Breast epithelium (tissue), 4 donors: ENCODE measurements around the gene SLC4A9. TPM values are rescaled to one million over a fixed set of nuclear protein-coding genes. Genes with fewer than 3 reads are reported as not detected.

Experiments used
- DNase-seq, 2 donors: peaks; one replicate each; pipeline ENCODE4 v3.0.0-alpha.2; 2019; ENCODE audit warnings: low spot score in 2 of 2
- H3K27ac ChIP-seq, 2 donors: fragments of 200-600 bp; sonication (generic) in 1 of 2; one replicate each; pipeline ENCODE4 v1.5.1; 2016 to 2019; ENCODE audit warnings: mild to moderate bottlenecking in 1 of 2
- H3K27me3 ChIP-seq, 2 donors: fragments of 200-600 bp; sonication (generic) in 1 of 2; one replicate each; pipeline versions ENCODE4 v1.5.1 to v1.6.0; 2017 to 2019; ENCODE audit warnings: control low read depth in 1 of 2, mild to moderate bottlenecking in 1 of 2
- H3K36me3 ChIP-seq: fragments of 200-600 bp; one replicate; pipeline ENCODE4 v1.5.1; 2019
- H3K4me1 ChIP-seq, 2 donors: fragments of 200-600 bp; sonication (generic); one replicate each; pipeline ENCODE4 v1.5.1; 2016 to 2019; ENCODE audit warnings: control low read depth in 1 of 2
- H3K4me3 ChIP-seq, 3 donors: fragments of 200-600 bp; sonication (generic); 1 replicate in 2 of 3; 2 replicates in 1 of 3; pipeline ENCODE4 v1.5.1; 2016 to 2019; ENCODE audit warnings: mild to moderate bottlenecking in 3 of 3, moderate library complexity in 2 of 3
- H3K9me3 ChIP-seq, 2 donors: fragments of 200-600 bp; sonication (generic) in 1 of 2; one replicate each; pipeline ENCODE4 v1.5.1; 2016 to 2019; ENCODE audit warnings: control low read depth in 1 of 2
- CTCF ChIP-seq, 3 donors: fragments of 450-650 bp; IDR thresholded peaks; one replicate each; pipeline ENCODE4 v1.5.1; 2016 to 2017; ENCODE audit warnings: antibody characterized with exemption in 3 of 3, mild to moderate bottlenecking in 3 of 3, moderate library complexity in 3 of 3
- POLR2A ChIP-seq: fragments of 450-650 bp; IDR thresholded peaks from one replicate; pipeline ENCODE4 v1.6.1; 2016; ENCODE audit warnings: antibody characterized with exemption, mild to moderate bottlenecking, moderate library complexity
- POLR2AphosphoS5 ChIP-seq, 3 donors: sonication (generic); formaldehyde crosslinking; IDR thresholded peaks; one replicate each; pipeline ENCODE4 v1.6.1; 2017; ENCODE audit warnings: antibody characterized with exemption in 3 of 3
- intact Hi-C: fragments of 100-400 bp; cut with DNase I; formaldehyde crosslinking; loops from one replicate; pipeline ENCODE4 v1.15.1; 2023; ENCODE audit warnings: low total_unique reads
- total RNA-seq, 3 donors: library from RNA; depleted of rRNA; stranded (reverse); fragments of >200 nt; gene quantifications; one replicate each; pipeline ENCODE4 v1.1.0, GENCODE V29; 2016

The SLC4A9 gene
- total RNA-seq, 3 donors from 2014 or later, result not detected

- DNase-seq, result no peak
- peak overlapping the region; percentile 68 to 84 for H3K27ac ChIP-seq
These were observed 47.2 kb upstream of the SLC4A9 start for GRCh38 chr5:140312791-140313189.

DNA sequence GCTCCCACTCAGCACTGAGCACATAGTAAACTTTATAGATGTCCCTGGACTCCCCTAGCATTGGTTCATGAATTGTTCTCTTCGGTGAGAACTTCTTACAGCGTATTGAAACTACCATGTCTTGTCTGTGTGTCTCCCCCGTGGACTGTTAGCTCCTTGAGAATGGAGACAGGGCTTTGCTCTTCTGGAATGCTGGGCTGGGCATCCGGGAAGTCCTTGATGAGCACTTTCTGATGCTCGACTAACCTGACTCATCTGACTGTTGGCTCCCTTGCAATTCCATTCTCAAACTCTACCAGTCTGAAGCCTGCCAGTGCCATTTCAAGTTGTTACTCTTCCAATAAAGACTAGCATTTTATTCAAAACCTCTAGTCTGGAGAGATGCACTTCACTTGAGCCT, 42.1 kb upstream of the SLC4A9 start:
- Histone ChIP-seq H3K27ac (no peak overlapping the region), H3K9me3 (no peaks in the 10 kb centered on the region), H3K4me3 (no peak overlapping the region), H3K27me3 (no peaks in the 10 kb centered on the region), H3K4me1 (peaks cover 0 to 7% of the 10 kb centered on the region in 2 donors), H3K36me3 (no peaks in the 10 kb centered on the region)
- no peak for DNase-seq
- intact Hi-C loops, result no loop called here
- TF ChIP-seq CTCF (IDR thresholded peaks at IDR 0.05) (no peak), POLR2AphosphoS5 (IDR thresholded peaks at IDR 0.05) (no peak), POLR2A (no peak)

More at GRCh38 chr5:140312791-140313189, 47.2 kb upstream of the SLC4A9 start:
- no peaks in the 10 kb centered on the region for H3K27me3 ChIP-seq
- no peak for TF ChIP-seq POLR2A
- no peak for TF ChIP-seq POLR2AphosphoS5 (IDR thresholded peaks at IDR 0.05)
- no peak for TF ChIP-seq CTCF (IDR thresholded peaks at IDR 0.05)
- intact Hi-C loops, result no loop called here
- H3K36me3 ChIP-seq, result no peaks in the 10 kb centered on the region
- no peak overlapping the region for H3K4me3 ChIP-seq
- no peaks in the 10 kb centered on the region for H3K4me1 ChIP-seq
- no peaks in the 10 kb centered on the region for H3K9me3 ChIP-seq

DNA sequence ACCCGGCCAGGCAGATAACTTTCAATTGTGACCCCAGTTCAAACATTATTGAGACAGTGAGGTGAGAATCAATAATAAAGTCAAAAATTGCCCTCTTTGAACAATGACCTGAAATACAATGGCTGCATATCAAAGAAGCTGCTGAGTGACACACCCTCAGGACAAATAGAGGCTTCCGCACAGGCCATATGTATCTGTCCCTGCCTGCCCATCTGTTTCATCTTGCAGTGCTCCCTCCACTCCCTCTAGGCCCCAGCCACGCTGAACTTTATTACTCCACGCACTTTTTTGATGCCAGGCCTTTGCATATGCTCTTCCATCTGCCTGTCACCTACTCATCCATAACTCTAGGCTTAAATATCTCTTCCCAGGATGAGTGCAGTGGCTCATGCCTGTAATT, 41.2 kb upstream of the SLC4A9 start:
- Histone ChIP-seq H3K27ac (no peak overlapping the region), H3K27me3 (no peaks in the 10 kb centered on the region), H3K4me1 (peaks cover 0 to 15% of the 10 kb centered on the region in 2 donors), H3K36me3 (no peaks in the 10 kb centered on the region), H3K9me3 (no peaks in the 10 kb centered on the region), H3K4me3 (no peak overlapping the region)
- no peak for DNase-seq
- TF ChIP-seq CTCF (IDR thresholded peaks at IDR 0.05), result no peak
- TF ChIP-seq POLR2AphosphoS5 (IDR thresholded peaks at IDR 0.05), result no peak
- no peak for TF ChIP-seq POLR2A
- intact Hi-C loops, result no loop called here

GRCh38 chr5:140319833-140320232, 40.2 kb upstream of the SLC4A9 start:
- no peaks in the 10 kb centered on the region for H3K36me3 ChIP-seq
- TF ChIP-seq POLR2AphosphoS5 (IDR thresholded peaks at IDR 0.05), result no peak
- no peak for TF ChIP-seq POLR2A
- no peak for TF ChIP-seq CTCF (IDR thresholded peaks at IDR 0.05)
- peaks cover 0 to 24% of the 10 kb centered on the region in 2 donors for H3K4me1 ChIP-seq
- DNase-seq, result no peak
- H3K27me3 ChIP-seq, result no peaks in the 10 kb centered on the region
- H3K27ac ChIP-seq, result no peak overlapping the region
- H3K9me3 ChIP-seq, result no peaks in the 10 kb centered on the region
- H3K4me3 ChIP-seq, result no peak overlapping the region
- intact Hi-C loops, result no loop called here

DNA sequence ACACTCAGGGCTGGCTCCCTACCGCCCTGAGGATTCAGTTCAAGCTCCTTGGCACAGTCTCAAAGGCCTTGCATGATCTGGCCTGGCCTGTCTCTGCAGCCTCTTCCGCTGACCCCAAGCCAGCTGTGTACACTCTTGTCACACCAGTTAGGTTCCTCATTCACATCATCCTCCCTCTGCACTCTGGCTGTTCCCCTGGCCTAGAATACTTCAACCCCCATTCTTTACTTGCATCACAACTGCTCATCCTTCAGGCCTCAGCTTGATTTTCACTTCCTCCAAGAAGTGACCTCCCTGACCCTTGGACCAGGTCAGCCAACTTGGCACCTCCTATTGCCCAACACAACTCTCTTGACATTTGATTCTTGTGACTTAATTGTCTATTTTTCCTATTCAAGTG, 38.2 kb upstream of the SLC4A9 start:
- Histone ChIP-seq H3K4me3 (no peak overlapping the region), H3K27ac (peak overlapping the region; percentile 87 to 96), H3K9me3 (no peaks in the 10 kb centered on the region), H3K4me1 (peaks cover 0 to 25% of the 10 kb centered on the region in 2 donors), H3K36me3 (no peaks in the 10 kb centered on the region), H3K27me3 (no peaks in the 10 kb centered on the region)
- intact Hi-C loops, result no loop called here
- TF ChIP-seq POLR2A, result no peak
- peak in 2 of 3 donors; percentile 16 to 54 for TF ChIP-seq POLR2AphosphoS5 (IDR thresholded peaks at IDR 0.05)
- peak in 1 of 2 donors; percentile 32 for DNase-seq
